ENCODE results near the gene CTU1.

CTU1 gene

GRCh38 chr19:51083783-51084182, 24.4 kb downstream of the CTU1 start:
- DNase-seq (ENCODE audit: low read depth in 3 of 3, low spot score in 1 of 3): no peak

GRCh38 chr19:51083181-51083580, 25.0 kb downstream of the CTU1 start:
- DNase-seq (ENCODE audit: low read depth in 3 of 3, low spot score in 1 of 3): no peak

GRCh38 chr19:51082611-51083010, 25.6 kb downstream of the CTU1 start, which contains the start of gene KLK14:
Gene KLK14, minus strand, starts transcription at chr19:51082887. Its CDS starts 273 bp downstream, at chr19:51082614.
- DNase-seq (ENCODE audit: low read depth in 3 of 3, low spot score in 1 of 3): no peak

- DNase-seq (ENCODE audit: low read depth in 3 of 3, low spot score in 1 of 3): no peak
Observed at GRCh38 chr19:51081476-51081875, 26.7 kb downstream of the CTU1 start.

- DNase-seq (ENCODE audit: low read depth in 3 of 3, low spot score in 1 of 3): no peak
Observed at GRCh38 chr19:51079481-51080110, 28.6 kb downstream of the CTU1 start.

- no peak for DNase-seq (ENCODE audit: low read depth in 3 of 3, low spot score in 1 of 3)
Observed at GRCh38 chr19:51078731-51079130, 29.5 kb downstream of the CTU1 start.

- DNase-seq (ENCODE audit: low read depth in 3 of 3, low spot score in 1 of 3): no peak
Observed at GRCh38 chr19:51078104-51078503, 30.1 kb downstream of the CTU1 start.

- DNase-seq (ENCODE audit: low read depth in 3 of 3, low spot score in 1 of 3): no peak
Observed at GRCh38 chr19:51076631-51077213, 31.5 kb downstream of the CTU1 start.

- DNase-seq (ENCODE audit: low read depth in 3 of 3, low spot score in 1 of 3): no peak
Observed at GRCh38 chr19:51075998-51076397, 32.2 kb downstream of the CTU1 start.

GRCh38 chr19:51071095-51071405, 37.2 kb downstream of the CTU1 start:
- DNase-seq (ENCODE audit: low read depth in 3 of 3, low spot score in 1 of 3): no peak

- DNase-seq (ENCODE audit: low read depth in 3 of 3, low spot score in 1 of 3): no peak
Observed at GRCh38 chr19:51070334-51071094, 37.7 kb downstream of the CTU1 start.

- DNase-seq (ENCODE audit: low read depth in 3 of 3, low spot score in 1 of 3): no peak
Observed at GRCh38 chr19:51066393-51067186, 41.6 kb downstream of the CTU1 start.

GRCh38 chr19:51065221-51065960, 42.8 kb downstream of the CTU1 start:
- no peak for DNase-seq (ENCODE audit: low read depth in 3 of 3, low spot score in 1 of 3)

GRCh38 chr19:51064534-51065220, 43.5 kb downstream of the CTU1 start, which contains the start of gene KLK13:
Gene KLK13, minus strand, starts transcription at chr19:51065092. Its CDS starts 25 bp downstream, at chr19:51065067.
- no peak for DNase-seq (ENCODE audit: low read depth in 3 of 3, low spot score in 1 of 3)

- DNase-seq (ENCODE audit: low read depth in 3 of 3, low spot score in 1 of 3): no peak
Observed at GRCh38 chr19:51063664-51064063, 44.5 kb downstream of the CTU1 start.

- DNase-seq (ENCODE audit: low read depth in 3 of 3, low spot score in 1 of 3): no peak
Observed at GRCh38 chr19:51060973-51061372, 47.2 kb downstream of the CTU1 start.

- DNase-seq (ENCODE audit: low read depth in 3 of 3, low spot score in 1 of 3): no peak
Observed at GRCh38 chr19:51060336-51060735, 47.9 kb downstream of the CTU1 start.

- no peak for DNase-seq (ENCODE audit: low read depth in 3 of 3, low spot score in 1 of 3)
Observed at GRCh38 chr19:51059715-51060114, 48.5 kb downstream of the CTU1 start.

GRCh38 chr19:51055866-51056265, 52.3 kb downstream of the CTU1 start:
- DNase-seq (ENCODE audit: low read depth in 3 of 3, low spot score in 1 of 3): no peak
